ENCODE results near the gene COL18A1. TPM values are rescaled to one million over a fixed set of nuclear protein-coding genes. Genes with fewer than 3 reads are reported as not detected.

Gene COL18A1
- total and polyA plus RNA-seq, 2 of the 8 experiments (the other 6 are each of a cell fraction or from before 2014, with no cell fraction given): 145 to 201 TPM

DNA sequence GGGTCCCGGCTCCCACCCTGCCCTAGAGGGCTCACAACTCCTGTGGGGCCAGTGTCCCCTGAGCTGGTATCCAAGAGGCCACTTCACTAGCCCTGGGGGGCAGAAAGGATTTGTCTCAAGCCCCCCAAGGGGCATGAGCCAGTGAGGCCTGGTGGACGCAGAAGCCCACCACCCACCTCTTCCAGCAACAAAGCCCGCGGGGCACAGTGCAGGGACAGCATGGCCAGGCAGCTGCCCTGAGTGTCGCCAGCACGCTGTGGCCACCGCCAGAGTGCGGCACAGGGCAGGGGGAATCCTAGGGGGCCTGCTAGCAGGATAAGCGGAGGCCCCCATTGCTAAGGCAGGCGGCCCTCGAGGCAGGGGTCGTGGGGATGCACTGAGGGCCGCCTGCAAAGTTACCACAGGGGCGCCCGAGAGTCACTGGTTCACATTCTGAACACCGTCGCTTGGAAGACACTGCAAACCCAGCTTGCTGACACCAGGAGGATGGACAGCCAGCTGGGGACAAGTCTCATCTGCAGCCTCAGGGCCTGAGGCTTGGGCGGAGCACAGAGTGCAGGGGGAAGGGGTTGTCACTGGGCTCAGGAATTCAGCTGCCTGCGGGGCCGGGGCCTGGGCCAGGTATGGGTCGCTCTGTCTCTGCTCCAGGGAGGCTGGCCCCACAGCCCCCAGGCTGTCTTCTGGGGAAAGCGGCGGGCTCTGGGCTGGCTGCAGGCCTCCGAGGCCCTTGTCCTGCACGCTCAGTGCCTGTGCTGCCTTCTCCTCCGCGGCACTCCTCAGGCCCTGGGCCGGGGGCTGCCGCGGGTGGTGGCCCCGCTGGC is 110.5 kb downstream of the COL18A1 start (continued):
- TF ChIP-seq RNF2 (IDR thresholded peaks at IDR 0.05; ENCODE audit: borderline replicate concordance, low read depth, low read length, missing control alignments, poor library complexity, severe bottlenecking): no peak
- TF ChIP-seq TAF7 (optimal IDR thresholded peaks at IDR 0.05; ENCODE audit: borderline replicate concordance, low read depth, low read length): no peak
- TF ChIP-seq, protein P1, sequence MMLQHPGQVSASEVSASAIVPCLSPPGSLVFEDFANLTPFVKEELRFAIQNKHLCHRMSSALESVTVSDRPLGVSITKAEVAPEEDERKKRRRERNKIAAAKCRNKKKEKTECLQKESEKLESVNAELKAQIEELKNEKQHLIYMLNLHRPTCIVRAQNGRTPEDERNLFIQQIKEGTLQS (IDR thresholded peaks at IDR 0.05; ENCODE audit: insufficient read depth, low read depth, low read length): no peak

Measured in H1 (cell line).